HG03280 (cell line): ENCODE measurements around the gene OTUD1.

Source experiments
- ATAC-seq: cut with Tn5 transposase; IDR thresholded peaks from one replicate; pipeline ENCODE4 v1.9.1; 2021; ENCODE audit warnings: mild to moderate bottlenecking, moderate library complexity; ENCODE audit not compliant: unreplicated experiment

The OTUD1 gene

GRCh38 chr10:23467012-23467411 lies 28.1 kb downstream of the OTUD1 start:
- ATAC-seq: no peak

DNA sequence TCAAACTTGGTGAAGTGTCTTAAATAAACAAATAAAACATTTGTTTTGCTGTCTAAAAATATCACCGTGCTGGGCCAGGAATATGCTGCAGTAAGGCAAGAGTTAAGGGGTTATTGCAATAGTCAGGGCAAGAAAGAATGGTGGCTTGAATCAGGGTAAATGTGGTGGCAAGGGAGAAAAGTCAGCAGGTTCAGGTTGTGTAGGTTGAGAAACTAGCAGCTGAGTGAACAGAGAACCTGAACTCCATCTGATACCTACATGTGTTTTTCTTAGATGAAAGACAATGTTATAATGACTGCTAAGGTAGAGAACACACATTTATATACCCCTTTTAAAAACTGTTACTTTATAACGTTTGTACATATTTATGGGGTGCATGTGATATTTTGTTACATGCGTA lies 28.7 kb downstream of the OTUD1 start:
- no peak for ATAC-seq

GRCh38 chr10:23469596-23470237 lies 30.8 kb downstream of the OTUD1 start:
- ATAC-seq: no peak

GRCh38 chr10:23472181-23472580 lies 33.3 kb downstream of the OTUD1 start:
- ATAC-seq: no peak

GRCh38 chr10:23474081-23474480 lies 35.2 kb downstream of the OTUD1 start:
- no peak for ATAC-seq

GRCh38 chr10:23474626-23475025 lies 35.8 kb downstream of the OTUD1 start:
- no peak for ATAC-seq

GRCh38 chr10:23478570-23478969 lies 39.7 kb downstream of the OTUD1 start:
- ATAC-seq: no peak

GRCh38 chr10:23479798-23480473 lies 41.1 kb downstream of the OTUD1 start:
- ATAC-seq: no peak

DNA sequence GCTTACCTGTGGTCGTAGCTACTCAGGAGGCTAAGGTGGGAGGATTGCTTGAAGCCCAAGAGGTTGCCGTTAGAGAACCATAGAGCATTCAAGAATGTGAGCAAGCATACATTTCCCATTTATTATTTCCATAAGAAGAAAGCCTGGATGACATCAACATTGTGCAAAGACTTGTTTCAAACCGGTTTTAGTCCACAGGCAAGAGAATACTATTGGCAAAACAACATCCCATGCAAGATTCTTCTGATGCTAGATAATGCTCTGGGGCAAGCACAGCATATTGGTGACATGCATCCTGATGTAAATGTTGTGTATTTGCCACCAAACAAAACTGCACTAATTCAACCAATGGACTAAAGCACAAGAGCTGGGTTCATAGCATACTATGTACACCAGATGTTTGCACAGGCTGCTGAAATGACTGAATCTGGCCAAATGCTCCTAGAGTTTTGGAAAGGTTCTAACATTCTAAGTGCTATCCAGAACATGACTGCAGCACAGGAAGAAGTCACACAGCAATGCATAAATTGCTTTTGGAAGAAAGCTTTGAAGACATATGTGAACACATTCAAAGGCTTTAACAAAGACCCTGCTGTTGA lies 42.6 kb downstream of the OTUD1 start:
- no peak for ATAC-seq

GRCh38 chr10:23490115-23490514 lies 51.2 kb downstream of the OTUD1 start:
- no peak for ATAC-seq
